VCaP (cell line): ENCODE data around the gene SLC5A1.

Experiments used
- H3K27ac ChIP-seq: fragments of 450-650 bp; 2 replicates; pipeline ENCODE4 v1.5.1; 2017
- TF ChIP-seq, protein P1 (sequence below): fragments of 450-650 bp; conservative IDR thresholded peaks from 2 replicates; pipeline ENCODE4 v1.5.1; 2017; ENCODE audit warnings: mild to moderate bottlenecking, moderate library complexity

The SLC5A1 gene

DNA sequence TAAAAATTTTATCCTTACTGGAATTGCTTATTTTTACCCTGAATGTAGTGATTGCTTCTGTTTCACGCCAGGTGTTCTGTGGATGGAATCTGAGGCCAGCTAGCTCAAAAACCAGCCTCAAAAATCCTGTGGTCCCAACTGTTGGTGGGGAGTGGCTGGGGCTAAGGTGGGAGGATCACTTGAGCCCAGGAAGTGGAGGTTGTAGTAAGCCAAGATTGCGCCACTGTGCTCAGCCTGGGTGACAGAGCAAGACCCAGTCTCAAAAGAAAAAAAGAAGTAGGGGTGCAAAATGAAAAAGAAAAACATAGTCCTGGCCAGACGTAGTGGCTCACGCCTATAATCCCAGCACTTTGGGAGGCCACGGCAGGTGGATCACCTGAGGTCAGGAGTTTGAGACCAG is 27.0 kb upstream of the SLC5A1 start:
- no peak overlapping the region for H3K27ac ChIP-seq
- TF ChIP-seq, protein P1, sequence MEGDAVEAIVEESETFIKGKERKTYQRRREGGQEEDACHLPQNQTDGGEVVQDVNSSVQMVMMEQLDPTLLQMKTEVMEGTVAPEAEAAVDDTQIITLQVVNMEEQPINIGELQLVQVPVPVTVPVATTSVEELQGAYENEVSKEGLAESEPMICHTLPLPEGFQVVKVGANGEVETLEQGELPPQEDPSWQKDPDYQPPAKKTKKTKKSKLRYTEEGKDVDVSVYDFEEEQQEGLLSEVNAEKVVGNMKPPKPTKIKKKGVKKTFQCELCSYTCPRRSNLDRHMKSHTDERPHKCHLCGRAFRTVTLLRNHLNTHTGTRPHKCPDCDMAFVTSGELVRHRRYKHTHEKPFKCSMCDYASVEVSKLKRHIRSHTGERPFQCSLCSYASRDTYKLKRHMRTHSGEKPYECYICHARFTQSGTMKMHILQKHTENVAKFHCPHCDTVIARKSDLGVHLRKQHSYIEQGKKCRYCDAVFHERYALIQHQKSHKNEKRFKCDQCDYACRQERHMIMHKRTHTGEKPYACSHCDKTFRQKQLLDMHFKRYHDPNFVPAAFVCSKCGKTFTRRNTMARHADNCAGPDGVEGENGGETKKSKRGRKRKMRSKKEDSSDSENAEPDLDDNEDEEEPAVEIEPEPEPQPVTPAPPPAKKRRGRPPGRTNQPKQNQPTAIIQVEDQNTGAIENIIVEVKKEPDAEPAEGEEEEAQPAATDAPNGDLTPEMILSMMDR, result no peak

DNA sequence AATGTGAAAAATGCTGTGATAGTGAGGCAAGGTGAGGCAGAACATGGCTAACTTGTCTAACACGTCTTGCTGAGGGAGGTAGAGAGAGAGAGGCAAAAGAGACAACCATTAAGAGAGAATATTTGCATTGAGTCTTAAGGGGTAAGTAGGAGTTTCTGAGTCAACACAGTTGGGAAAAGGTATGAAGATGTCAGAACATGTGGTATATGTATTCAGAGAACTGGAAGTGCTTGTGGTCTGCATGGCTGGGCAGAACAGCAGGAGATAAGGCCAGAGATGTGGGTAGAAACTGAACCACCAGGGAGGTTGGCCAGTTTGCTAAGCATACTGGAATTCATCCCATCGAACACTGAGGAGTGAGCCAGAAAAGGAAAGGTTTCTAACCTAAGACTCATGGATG is 25.0 kb upstream of the SLC5A1 start:
- TF ChIP-seq, protein P1, result no peak
- H3K27ac ChIP-seq, result no peak overlapping the region

DNA sequence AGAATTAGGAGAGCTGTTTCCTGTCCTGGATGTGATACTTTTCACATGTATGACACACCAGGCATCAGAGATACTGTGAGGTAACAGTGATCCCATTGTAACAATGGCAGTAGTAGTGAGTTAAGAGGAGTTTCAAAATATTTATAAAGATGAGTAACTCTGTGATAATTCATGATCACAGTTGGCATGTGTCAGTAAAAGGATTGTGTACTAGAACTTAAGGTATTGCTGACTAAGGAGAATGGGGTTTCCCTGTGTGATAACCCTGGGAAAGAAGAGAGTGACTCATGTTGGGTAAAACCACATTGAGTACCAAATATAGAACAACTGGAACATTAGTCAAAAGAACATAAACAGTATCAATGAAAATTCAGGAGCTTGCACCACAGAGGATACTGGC is 22.9 kb upstream of the SLC5A1 start:
- TF ChIP-seq, protein P1, result no peak
- no peak overlapping the region for H3K27ac ChIP-seq

DNA sequence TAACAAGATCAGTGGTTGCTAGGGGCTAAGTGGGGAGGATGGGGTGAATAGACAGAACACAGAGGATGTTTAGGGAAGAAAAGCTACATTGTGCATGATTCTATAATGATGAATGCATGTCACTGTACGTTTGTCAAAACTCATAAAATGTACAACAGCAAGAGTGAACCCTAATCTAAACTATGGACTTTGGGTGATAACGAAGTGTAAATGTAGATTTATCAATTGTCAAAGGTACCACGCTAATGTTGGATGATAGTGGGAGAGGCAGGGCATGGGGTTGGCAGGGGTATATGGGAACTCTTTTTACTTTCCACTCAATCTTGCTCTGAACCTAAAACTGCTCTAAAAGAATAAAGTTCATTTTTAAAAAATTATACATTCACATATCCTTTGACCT is 21.3 kb upstream of the SLC5A1 start:
- no peak overlapping the region for H3K27ac ChIP-seq
- TF ChIP-seq, protein P1, result no peak

DNA sequence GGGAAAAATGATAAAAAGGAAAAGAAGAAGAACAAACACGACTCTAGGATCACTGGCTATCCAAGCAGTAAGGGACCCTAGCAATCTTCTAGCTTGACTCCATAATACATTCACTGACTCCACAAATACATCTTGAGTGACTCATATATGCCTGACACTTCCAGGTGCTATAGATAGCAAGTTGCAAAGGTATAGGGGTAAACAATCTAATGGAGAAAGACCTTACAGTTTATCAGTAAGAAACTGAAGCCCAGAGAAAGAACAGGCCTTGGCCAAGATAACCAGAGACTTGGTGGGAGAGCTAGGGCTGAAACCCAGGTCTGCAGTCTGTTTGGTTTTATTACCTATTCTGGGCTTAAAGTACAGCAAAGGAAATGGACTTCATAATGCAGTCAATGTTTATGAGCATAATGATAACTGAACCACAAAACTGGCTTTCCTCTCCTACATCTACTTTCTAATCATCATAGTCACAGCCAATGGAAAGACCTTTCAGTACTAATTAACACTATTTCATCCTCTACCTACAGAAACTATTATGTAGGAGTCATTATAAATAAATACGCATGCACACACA is 19.7 kb upstream of the SLC5A1 start:
- TF ChIP-seq, protein P1, result no peak

DNA sequence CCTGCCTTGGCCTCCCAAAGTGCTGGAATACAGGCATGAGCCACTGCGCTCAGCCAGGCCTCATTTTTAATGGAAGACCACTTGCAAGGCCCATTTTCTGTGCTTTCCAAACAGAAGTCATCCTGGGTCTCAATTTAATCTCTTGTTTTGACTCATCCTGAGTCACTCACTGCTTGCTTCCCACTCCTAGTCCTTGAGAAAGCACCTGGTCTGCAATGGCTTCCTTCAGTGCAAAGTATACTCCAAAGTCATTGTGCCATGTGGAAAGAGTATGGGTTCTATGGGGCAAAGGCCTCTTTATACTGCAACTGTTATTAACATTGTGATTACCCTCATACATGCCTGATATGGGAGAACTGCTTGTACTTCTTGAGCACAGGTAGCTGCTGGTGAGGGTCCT is 18.3 kb upstream of the SLC5A1 start:
- H3K27ac ChIP-seq, result no peak overlapping the region
- TF ChIP-seq, protein P1, result no peak

More for the DNA sequence above, 19.7 kb upstream of the SLC5A1 start:
- H3K27ac ChIP-seq, result no peak overlapping the region

DNA sequence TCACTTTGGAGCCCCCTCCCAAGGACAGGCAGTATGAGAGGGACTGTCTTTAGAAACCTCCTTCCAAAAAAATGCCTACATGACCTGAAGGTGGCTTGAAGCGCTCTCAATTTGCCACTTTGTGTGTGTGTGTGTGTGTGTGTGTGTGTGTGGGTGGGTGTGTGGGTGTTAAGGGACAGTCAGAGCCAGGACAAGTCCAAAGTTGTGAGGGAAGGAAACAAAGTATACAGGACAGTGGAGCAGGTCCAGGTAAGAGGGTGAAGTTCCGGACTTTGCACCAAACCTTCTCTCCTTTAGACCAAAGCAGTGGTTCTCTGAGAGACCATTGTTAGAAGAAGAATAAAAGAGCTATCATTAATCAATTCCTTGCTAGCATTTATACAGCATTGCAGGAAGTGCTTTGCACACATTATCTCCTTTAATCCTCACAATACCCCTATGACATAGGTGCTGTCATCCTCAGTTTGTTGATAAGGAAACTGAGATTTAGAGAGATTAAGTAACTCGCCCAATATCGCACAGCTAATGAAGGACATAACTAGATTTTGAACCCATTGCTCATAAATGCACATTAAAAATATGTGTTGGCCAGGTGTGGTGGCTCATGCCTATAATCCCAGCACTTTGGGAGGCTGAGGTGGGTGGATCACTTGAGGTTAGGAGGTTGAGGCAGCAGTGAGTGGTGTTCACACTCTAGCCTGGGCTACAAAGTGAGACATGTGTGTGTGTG is 12.4 kb upstream of the SLC5A1 start:
- TF ChIP-seq, protein P1, result no peak
- no peak overlapping the region for H3K27ac ChIP-seq
